Hepatocyte (in vitro differentiated cells): Measurements from ENCODE around the gene GPHN. TPM values are rescaled to one million over a fixed set of nuclear protein-coding genes. Genes with fewer than 3 reads are reported as not detected.

Experiments
- DNase-seq: peaks from one replicate; pipeline ENCODE4 v3.0.0-alpha.2; 2016; ENCODE audit warnings: low spot score
- H2AFZ ChIP-seq: fragments of 200-600 bp; sonication (generic); 2 replicates; pipeline ENCODE4 v1.6.0; 2016; ENCODE audit warnings: antibody characterized with exemption, mild to moderate bottlenecking
- H3K27ac ChIP-seq: fragments of 200-600 bp; sonication (generic); 2 replicates; pipeline ENCODE4 v1.5.1; 2016; ENCODE audit warnings: mild to moderate bottlenecking
- H3K27me3 ChIP-seq: fragments of 200-600 bp; sonication (generic); 2 replicates; pipeline ENCODE4 v1.6.1; 2016
- H3K36me3 ChIP-seq: fragments of 200-600 bp; sonication (generic); replicated peaks from 2 replicates; pipeline ENCODE4 v1.5.1; 2016; ENCODE audit warnings: low read depth; ENCODE audit not compliant: insufficient read depth
- H3K4me1 ChIP-seq: fragments of 200-600 bp; sonication (generic); 2 replicates; pipeline ENCODE4 v1.5.1; 2016; ENCODE audit warnings: mild to moderate bottlenecking, moderate library complexity; ENCODE audit not compliant: insufficient read depth
- H3K4me2 ChIP-seq: fragments of 200-600 bp; sonication (generic); 2 replicates; pipeline ENCODE4 v1.6.0; 2016
- H3K4me3 ChIP-seq: fragments of 200-600 bp; sonication (generic); 2 replicates; pipeline ENCODE4 v1.5.1; 2016; ENCODE audit warnings: mild to moderate bottlenecking
- H3K79me2 ChIP-seq: fragments of 200-600 bp; sonication (generic); 2 replicates; pipeline ENCODE4 v1.6.0; 2017; ENCODE audit warnings: mild to moderate bottlenecking
- H3K9me2 ChIP-seq: fragments of 200-600 bp; sonication (generic); replicated peaks from 2 replicates; pipeline ENCODE4 v1.6.0; 2017; ENCODE audit warnings: mild to moderate bottlenecking; ENCODE audit not compliant: insufficient read depth
- H3K9me3 ChIP-seq: fragments of 200-600 bp; sonication (generic); 2 replicates; pipeline ENCODE4 v1.5.1; 2016; ENCODE audit warnings: low read depth, mild to moderate bottlenecking
- H4K20me1 ChIP-seq: fragments of 200-600 bp; sonication (generic); 2 replicates; pipeline ENCODE4 v1.6.0; 2016; ENCODE audit warnings: mild to moderate bottlenecking; ENCODE audit not compliant: insufficient read depth, poor library complexity, severe bottlenecking
- CTCF ChIP-seq: fragments of 200-600 bp; sonication (generic); IDR thresholded peaks from 2 replicates; pipeline ENCODE4 v1.5.1; 2016; ENCODE audit warnings: antibody characterized with exemption, mild to moderate bottlenecking; ENCODE audit not compliant: poor library complexity
- EZH2 ChIP-seq: fragments of 200-600 bp; sonication (generic); IDR thresholded peaks from 2 replicates; pipeline ENCODE4 v1.6.1; 2016; ENCODE audit warnings: antibody characterized with exemption, mild to moderate bottlenecking, borderline replicate concordance
- EZH2phosphoT487 ChIP-seq: fragments of 200-600 bp; sonication (generic); IDR thresholded peaks from one replicate; pipeline ENCODE4 v1.6.1; 2018; ENCODE audit warnings: antibody characterized with exemption, mild to moderate bottlenecking, low read depth, moderate library complexity; ENCODE audit not compliant: unreplicated experiment, severe bottlenecking
- WGBS: methylation state at CpG from one replicate; pipeline ENCODE4 v1.1.6; 2016; ENCODE audit warnings: low lambda C conversion rate; ENCODE audit errors: missing lambda C conversion rate; 5-methylcytosine and 5-hydroxymethylcytosine counted together
- polyA plus RNA-seq: library from polyadenylated mRNA; unstranded; fragments of >200 nt; fragmentation: Nextera tagmentation; extraction: Ambion mirVana; gene quantifications from 2 replicates; pipeline ENCODE4 v1.2.1, GENCODE V29; 2016
- total RNA-seq: library from RNA; depleted of rRNA; stranded (reverse); fragments of >200 nt; gene quantifications from 2 replicates; pipeline ENCODE4 v1.2.3, GENCODE V29; 2014

GPHN gene
- total and polyA plus RNA-seq, 2 experiments from 2014 or later, result 9.3 to 10.7 TPM

- DNase-seq, result no peak
- 89% methylated on average over 2 of the region's 2 CpGs for WGBS
- Histone ChIP-seq H4K20me1 (no peaks in the 10 kb centered on the region), H2AFZ (no peak overlapping the region), H3K27me3 (no peaks in the 10 kb centered on the region), H3K9me2 (no peaks in the 10 kb centered on the region), H3K36me3 (no peaks in the 10 kb centered on the region), H3K27ac (no peak overlapping the region), H3K79me2 (no peaks in the 10 kb centered on the region), H3K9me3 (peaks cover 4% of the 10 kb centered on the region), H3K4me3 (no peak overlapping the region), H3K4me1 (no peaks in the 10 kb centered on the region), H3K4me2 (no peak overlapping the region)
- TF ChIP-seq CTCF, result no peak
- no peak for TF ChIP-seq EZH2phosphoT487
- TF ChIP-seq EZH2, result no peak
Observed at GRCh38 chr14:66468778-66469367, 39.1 kb upstream of the GPHN start.

GRCh38 chr14:66471584-66471983 lies 36.4 kb upstream of the GPHN start:
- Histone ChIP-seq H3K27me3 (no peaks in the 10 kb centered on the region), H3K27ac (no peak overlapping the region), H3K4me3 (no peak overlapping the region), H4K20me1 (no peaks in the 10 kb centered on the region), H3K36me3 (no peaks in the 10 kb centered on the region), H3K9me2 (no peaks in the 10 kb centered on the region), H3K4me1 (no peaks in the 10 kb centered on the region), H3K4me2 (no peak overlapping the region), H3K9me3 (peaks cover 4% of the 10 kb centered on the region), H2AFZ (no peak overlapping the region), H3K79me2 (no peaks in the 10 kb centered on the region)
- TF ChIP-seq CTCF (no peak), EZH2phosphoT487 (no peak), EZH2 (no peak)
- 83% methylated on average over 4 of the region's 4 CpGs for whole genome bisulfite sequencing
- DNase-seq, result no peak

- Histone ChIP-seq H3K36me3 (no peaks in the 10 kb centered on the region), H3K79me2 (no peaks in the 10 kb centered on the region), H3K4me3 (no peak overlapping the region), H3K4me1 (no peaks in the 10 kb centered on the region), H3K4me2 (no peak overlapping the region), H3K27me3 (no peaks in the 10 kb centered on the region), H4K20me1 (no peaks in the 10 kb centered on the region), H3K27ac (no peak overlapping the region), H3K9me2 (no peaks in the 10 kb centered on the region), H3K9me3 (peaks cover 4% of the 10 kb centered on the region), H2AFZ (no peak overlapping the region)
- TF ChIP-seq EZH2phosphoT487 (no peak), EZH2 (no peak), CTCF (no peak)
- DNase-seq, result no peak
Observed at GRCh38 chr14:66472251-66472650, 35.7 kb upstream of the GPHN start.

GRCh38 chr14:66473223-66473622 lies 34.7 kb upstream of the GPHN start:
- DNase-seq, result no peak
- Histone ChIP-seq H3K4me1 (no peaks in the 10 kb centered on the region), H4K20me1 (no peaks in the 10 kb centered on the region), H2AFZ (no peak overlapping the region), H3K36me3 (no peaks in the 10 kb centered on the region), H3K27ac (no peak overlapping the region), H3K27me3 (no peaks in the 10 kb centered on the region), H3K9me3 (peaks cover 4% of the 10 kb centered on the region), H3K9me2 (no peaks in the 10 kb centered on the region), H3K79me2 (no peaks in the 10 kb centered on the region), H3K4me2 (no peak overlapping the region), H3K4me3 (no peak overlapping the region)
- TF ChIP-seq EZH2phosphoT487 (no peak), EZH2 (no peak), CTCF (no peak)
- 79% methylated on average over 2 of the region's 2 CpGs for WGBS
